Measurements from ENCODE around the gene SGCD. TPM values are rescaled to one million over a fixed set of nuclear protein-coding genes. Genes with fewer than 3 reads are reported as not detected.
A peak's percentile ranks its signal among the peaks of the same experiment; 100 is the strongest.

SGCD gene
- total RNA-seq (10 to 100 TPM; 30.6 to 32.5 TPM), polyA plus RNA-seq (ENCODE audit: insufficient read length in 2 of 2) (10 to 100 TPM in 1 of 2 donors, 1 to 10 TPM in 1; 7.8 to 19.1 TPM)
- long read RNA-seq, donor 1, partial matches to known transcripts, result 0 of 3 reads
- long read RNA-seq, donor 1, other reads (novel, unspliced or antisense), result 0 of 3 reads
- long read RNA-seq, donor 2, partial matches to known transcripts, result 0 of 1 reads
- long read RNA-seq, donor 2, other reads (novel, unspliced or antisense), result 0 of 1 reads
- long read RNA-seq, donor 3, partial matches to known transcripts, result 0 of 2 reads
- long read RNA-seq, donor 3, other reads (novel, unspliced or antisense), result 0 of 2 reads
- long read RNA-seq, donor 4, transcript SGCD-201 (9 exons, 1,606 nt), result major isoform, 5 of 5 reads
- long read RNA-seq, donor 4, partial matches to known transcripts, result 0 of 5 reads
- long read RNA-seq, donor 4, other reads (novel, unspliced or antisense), result 0 of 5 reads

GRCh38 chr5:156326718-156327259, at the start of gene SGCD:
Gene SGCD (plus strand): TSS chr5:156327164.
- H3K4me3 ChIP-seq (ENCODE audit: low read depth, low read length), result peak within 1 kb of the TSS; percentile 44
- H3K36me3 ChIP-seq (ENCODE audit: control insufficient read depth, insufficient read depth, low read length), result no peaks in the 10 kb centered on the region
- H3K27me3 ChIP-seq (ENCODE audit: control insufficient read depth, insufficient read depth, low read length), result no peaks in the 10 kb centered on the region
- 24% methylated on average over 18 of the region's 18 CpGs for WGBS (ENCODE audit: insufficient coverage)
- DNase-seq (ENCODE audit: low read depth in 4 of 6, low spot score in 6 of 6), result peak; percentile 7 to 90 (median 42)
- H3K9me3 ChIP-seq (ENCODE audit: control insufficient read depth, insufficient read depth, low read length), result no peaks in the 10 kb centered on the region
- H3K4me1 ChIP-seq (ENCODE audit: control insufficient read depth, insufficient read depth, low read length), result peaks cover 8% of the 10 kb centered on the region
- peak within 1 kb of the TSS; percentile 80 for H3K27ac ChIP-seq (ENCODE audit: low read depth, low read length)

GRCh38 chr5:156277290-156277689, 49.7 kb upstream of the SGCD start:
- Histone ChIP-seq H3K36me3 (ENCODE audit: control insufficient read depth, insufficient read depth, low read length) (no peaks in the 10 kb centered on the region), H3K9me3 (ENCODE audit: control insufficient read depth, insufficient read depth, low read length) (no peaks in the 10 kb centered on the region), H3K4me1 (ENCODE audit: control insufficient read depth, insufficient read depth, low read length) (no peaks in the 10 kb centered on the region), H3K4me3 (ENCODE audit: low read depth, low read length) (no peak overlapping the region), H3K27me3 (ENCODE audit: control insufficient read depth, insufficient read depth, low read length) (no peaks in the 10 kb centered on the region), H3K27ac (ENCODE audit: low read depth, low read length) (no peak overlapping the region)
- WGBS (ENCODE audit: insufficient coverage), result 57% methylated on average over 1 of the region's 2 CpGs
- DNase-seq (ENCODE audit: low read depth in 4 of 6, low spot score in 6 of 6), result peak in 1 of 6 donors; percentile 10

DNA sequence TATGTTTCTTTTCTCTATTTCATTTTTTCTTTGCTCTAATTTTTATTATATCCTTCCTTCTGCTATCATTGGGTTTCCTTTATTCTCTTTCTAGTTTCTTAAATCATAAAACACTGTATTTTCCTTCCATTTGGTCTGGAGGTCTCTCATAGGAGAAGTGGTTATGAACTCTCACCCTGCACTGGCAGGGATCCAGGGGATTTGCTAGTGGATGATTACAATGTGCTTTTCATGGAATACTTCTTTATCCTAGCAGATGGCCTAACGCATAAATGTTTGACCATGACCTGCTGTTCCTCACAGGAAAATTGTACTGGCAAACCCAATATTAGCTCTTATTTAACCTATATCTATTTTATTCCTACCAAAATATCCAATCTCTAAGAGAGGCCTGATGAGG, 31.5 kb upstream of the SGCD start:
- H3K36me3 ChIP-seq (ENCODE audit: control insufficient read depth, insufficient read depth, low read length), result no peaks in the 10 kb centered on the region
- H3K9me3 ChIP-seq (ENCODE audit: control insufficient read depth, insufficient read depth, low read length), result no peaks in the 10 kb centered on the region
- no CpG with 5 or more reads among the region's 1 CpG for WGBS (ENCODE audit: insufficient coverage)
- no peaks in the 10 kb centered on the region for H3K4me1 ChIP-seq (ENCODE audit: control insufficient read depth, insufficient read depth, low read length)
- no peak overlapping the region for H3K4me3 ChIP-seq (ENCODE audit: low read depth, low read length)
- no peaks in the 10 kb centered on the region for H3K27me3 ChIP-seq (ENCODE audit: control insufficient read depth, insufficient read depth, low read length)
- H3K27ac ChIP-seq (ENCODE audit: low read depth, low read length), result no peak overlapping the region
- peak in 1 of 6 donors; percentile 15 for DNase-seq (ENCODE audit: low read depth in 4 of 6, low spot score in 6 of 6)

DNA sequence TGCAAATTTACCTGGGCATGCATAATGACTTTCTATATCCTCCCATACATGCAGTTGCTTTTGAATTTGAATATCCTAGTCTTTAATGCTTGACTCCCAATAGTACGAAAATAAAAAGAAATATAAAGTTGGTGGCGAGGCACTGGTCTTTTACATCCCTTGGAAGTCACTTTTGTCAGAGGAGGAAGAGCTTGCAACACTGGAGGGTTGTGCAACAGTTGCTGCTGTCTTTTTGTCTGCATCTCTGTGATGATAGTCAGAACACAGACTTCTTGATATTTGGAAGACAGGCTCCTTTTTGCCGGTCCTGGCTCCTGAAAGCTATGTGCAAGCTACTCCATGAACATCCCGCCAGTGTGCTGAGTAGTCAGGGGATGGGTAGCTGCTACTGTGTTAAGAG, 16.8 kb upstream of the SGCD start:
- H3K4me3 ChIP-seq (ENCODE audit: low read depth, low read length), result no peak overlapping the region

GRCh38 chr5:156312897-156313694, 13.9 kb upstream of the SGCD start:
- Histone ChIP-seq H3K27ac (ENCODE audit: low read depth, low read length) (no peak overlapping the region), H3K4me1 (ENCODE audit: control insufficient read depth, insufficient read depth, low read length) (no peaks in the 10 kb centered on the region), H3K9me3 (ENCODE audit: control insufficient read depth, insufficient read depth, low read length) (peaks cover 3% of the 10 kb centered on the region), H3K4me3 (ENCODE audit: low read depth, low read length) (no peak overlapping the region), H3K27me3 (ENCODE audit: control insufficient read depth, insufficient read depth, low read length) (no peaks in the 10 kb centered on the region), H3K36me3 (ENCODE audit: control insufficient read depth, insufficient read depth, low read length) (no peaks in the 10 kb centered on the region)
- no CpG with 5 or more reads among the region's 2 CpGs for WGBS (ENCODE audit: insufficient coverage)
- DNase-seq (ENCODE audit: low read depth in 4 of 6, low spot score in 6 of 6), result no peak

More for the DNA sequence above, 16.8 kb upstream of the SGCD start:
- no peaks in the 10 kb centered on the region for H3K36me3 ChIP-seq (ENCODE audit: control insufficient read depth, insufficient read depth, low read length)
- H3K9me3 ChIP-seq (ENCODE audit: control insufficient read depth, insufficient read depth, low read length), result peaks cover 3% of the 10 kb centered on the region
- WGBS (ENCODE audit: insufficient coverage), result 94% methylated on average over 2 of the region's 4 CpGs
- no peak for DNase-seq (ENCODE audit: low read depth in 4 of 6, low spot score in 6 of 6)
- H3K27me3 ChIP-seq (ENCODE audit: control insufficient read depth, insufficient read depth, low read length), result no peaks in the 10 kb centered on the region
- no peaks in the 10 kb centered on the region for H3K4me1 ChIP-seq (ENCODE audit: control insufficient read depth, insufficient read depth, low read length)
- H3K27ac ChIP-seq (ENCODE audit: low read depth, low read length), result no peak overlapping the region

GRCh38 chr5:156314416-156314815, 12.5 kb upstream of the SGCD start:
- no peaks in the 10 kb centered on the region for H3K36me3 ChIP-seq (ENCODE audit: control insufficient read depth, insufficient read depth, low read length)
- no peak for DNase-seq (ENCODE audit: low read depth in 4 of 6, low spot score in 6 of 6)
- WGBS (ENCODE audit: insufficient coverage), result no CpG with 5 or more reads among the region's 1 CpG

DNA sequence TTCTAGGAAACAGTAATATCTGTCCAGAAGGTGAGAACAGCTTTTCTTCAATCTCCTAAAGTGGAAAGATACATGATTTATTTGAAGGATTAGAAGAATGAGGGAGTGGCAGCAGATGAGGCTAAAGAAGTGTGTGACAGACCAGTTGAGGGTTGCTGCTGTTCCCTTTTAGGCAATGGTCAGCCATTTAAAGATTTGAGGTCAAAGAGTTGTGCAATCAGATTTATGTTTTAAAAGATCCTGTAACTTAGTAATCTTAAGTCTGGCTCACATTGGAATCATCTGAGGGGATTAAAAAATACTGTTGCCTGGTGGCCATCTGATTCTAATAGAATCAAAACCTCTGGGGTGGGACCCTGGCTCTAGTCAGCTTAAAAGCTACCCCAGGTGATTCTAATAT, 4.3 kb upstream of the SGCD start:
- H3K4me3 ChIP-seq (ENCODE audit: low read depth, low read length), result no peak overlapping the region
- H3K4me1 ChIP-seq (ENCODE audit: control insufficient read depth, insufficient read depth, low read length), result peaks cover 8% of the 10 kb centered on the region
- H3K9me3 ChIP-seq (ENCODE audit: control insufficient read depth, insufficient read depth, low read length), result no peaks in the 10 kb centered on the region
- DNase-seq (ENCODE audit: low read depth in 4 of 6, low spot score in 6 of 6), result no peak
- H3K36me3 ChIP-seq (ENCODE audit: control insufficient read depth, insufficient read depth, low read length), result no peaks in the 10 kb centered on the region
- no peak overlapping the region for H3K27ac ChIP-seq (ENCODE audit: low read depth, low read length)
- no peaks in the 10 kb centered on the region for H3K27me3 ChIP-seq (ENCODE audit: control insufficient read depth, insufficient read depth, low read length)

More at GRCh38 chr5:156314416-156314815, 12.5 kb upstream of the SGCD start:
- Histone ChIP-seq H3K27ac (ENCODE audit: low read depth, low read length) (no peak overlapping the region), H3K4me1 (ENCODE audit: control insufficient read depth, insufficient read depth, low read length) (no peaks in the 10 kb centered on the region), H3K9me3 (ENCODE audit: control insufficient read depth, insufficient read depth, low read length) (no peaks in the 10 kb centered on the region), H3K4me3 (ENCODE audit: low read depth, low read length) (no peak overlapping the region), H3K27me3 (ENCODE audit: control insufficient read depth, insufficient read depth, low read length) (no peaks in the 10 kb centered on the region)

DNA sequence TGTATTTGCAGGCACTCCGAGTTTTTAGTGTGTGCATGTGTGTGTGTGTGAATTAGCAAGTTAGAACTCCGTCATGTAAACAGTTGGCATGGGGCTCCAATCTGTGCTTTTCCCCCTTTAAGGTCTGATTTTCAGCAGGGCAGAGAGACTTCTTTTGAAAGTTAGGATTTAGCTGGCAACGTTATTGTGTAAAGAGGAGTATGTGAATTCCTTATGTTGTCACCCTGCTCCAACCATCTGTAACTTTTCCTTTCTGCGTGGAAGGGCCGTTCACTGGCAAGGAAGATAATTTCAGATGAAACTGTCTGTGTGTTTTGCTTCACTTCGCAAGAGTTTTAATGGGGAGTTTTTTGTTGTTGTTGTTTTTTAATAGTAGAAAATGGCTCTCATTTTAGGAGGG, 332 bp downstream of the SGCD start:
- WGBS (ENCODE audit: insufficient coverage), result 37% methylated on average over 4 of the region's 6 CpGs
- peak in 1 of 6 donors; percentile 93 for DNase-seq (ENCODE audit: low read depth in 4 of 6, low spot score in 6 of 6)
- Histone ChIP-seq H3K4me3 (ENCODE audit: low read depth, low read length) (peak overlapping the region; percentile 44), H3K4me1 (ENCODE audit: control insufficient read depth, insufficient read depth, low read length) (peaks cover 8% of the 10 kb centered on the region), H3K36me3 (ENCODE audit: control insufficient read depth, insufficient read depth, low read length) (no peaks in the 10 kb centered on the region), H3K27me3 (ENCODE audit: control insufficient read depth, insufficient read depth, low read length) (no peaks in the 10 kb centered on the region), H3K9me3 (ENCODE audit: control insufficient read depth, insufficient read depth, low read length) (no peaks in the 10 kb centered on the region), H3K27ac (ENCODE audit: low read depth, low read length) (peak overlapping the region; percentile 80)

GRCh38 chr5:156328161-156328560, 1.2 kb downstream of the SGCD start:
- peak in 1 of 6 donors; percentile 33 for DNase-seq (ENCODE audit: low read depth in 4 of 6, low spot score in 6 of 6)
- 100% methylated on average over 1 of the region's 3 CpGs for WGBS (ENCODE audit: insufficient coverage)
- Histone ChIP-seq H3K36me3 (ENCODE audit: control insufficient read depth, insufficient read depth, low read length) (no peaks in the 10 kb centered on the region), H3K9me3 (ENCODE audit: control insufficient read depth, insufficient read depth, low read length) (no peaks in the 10 kb centered on the region), H3K4me3 (ENCODE audit: low read depth, low read length) (peak overlapping the region; percentile 44), H3K4me1 (ENCODE audit: control insufficient read depth, insufficient read depth, low read length) (peaks cover 8% of the 10 kb centered on the region), H3K27me3 (ENCODE audit: control insufficient read depth, insufficient read depth, low read length) (no peaks in the 10 kb centered on the region), H3K27ac (ENCODE audit: low read depth, low read length) (peak overlapping the region; percentile 80)
